HepG2 (cell line): ENCODE measurements around the gene PTTG1. TPM values are rescaled to one million over a fixed set of nuclear protein-coding genes. Genes with fewer than 3 reads are reported as not detected.

ENCODE experiments used
- CREB1 ChIP-seq, 2 experiments: fragments of 450-650 bp in 1 of 2; IDR thresholded peaks; 2 replicates each; pipeline ENCODE4 v1.6.1; 2016 to 2017; ENCODE audit warnings: control low read depth in 1 of 2, mild to moderate bottlenecking in 1 of 2, missing compliant biosample characterization in 1 of 2, missing genetic modification characterization in 1 of 2
- FOXO4 ChIP-seq: sonication (generic); formaldehyde crosslinking; conservative IDR thresholded peaks from 2 replicates; pipeline ENCODE4 v1.8.1; 2023; ENCODE audit warnings: missing genetic modification reagents
- HNF4A ChIP-seq: sonication (generic); formaldehyde crosslinking; IDR thresholded peaks from 2 replicates; pipeline ENCODE4 v1.4.0; 2020; ENCODE audit warnings: missing genetic modification reagents
- JUN ChIP-seq: sonication (generic); formaldehyde crosslinking; IDR thresholded peaks from 2 replicates; pipeline ENCODE4 v1.4.0; 2020; ENCODE audit warnings: mild to moderate bottlenecking, missing genetic modification reagents
- PRPF4 ChIP-seq: fragments of 200-400 bp; formaldehyde crosslinking; IDR thresholded peaks from 2 replicates; pipeline ENCODE4 v1.6.1; 2016; ENCODE audit warnings: low read length, low read depth; ENCODE audit not compliant: poor library complexity, severe bottlenecking
- RFX5 ChIP-seq: IDR thresholded peaks from 2 replicates; pipeline ENCODE4 v1.6.1; 2011; ENCODE audit warnings: low read depth, low read length, improper control_type of control experiment
- RNF219 ChIP-seq: sonication (generic); formaldehyde crosslinking; IDR thresholded peaks from 2 replicates; pipeline ENCODE4 v1.5.0; 2020; ENCODE audit warnings: mild to moderate bottlenecking, missing genetic modification reagents
- SALL2 ChIP-seq: sonication (generic); formaldehyde crosslinking; IDR thresholded peaks from 2 replicates; pipeline ENCODE4 v1.8.1; 2023; ENCODE audit warnings: mild to moderate bottlenecking, missing genetic modification reagents, inconsistent platforms
- ZFAT ChIP-seq: sonication (generic); formaldehyde crosslinking; conservative IDR thresholded peaks from 2 replicates; pipeline ENCODE4 v1.8.1; 2023; ENCODE audit warnings: missing genetic modification reagents, inconsistent platforms
- ZNF20 ChIP-seq: sonication (generic); formaldehyde crosslinking; IDR thresholded peaks from 2 replicates; pipeline ENCODE4 v1.4.0; 2020; ENCODE audit warnings: mild to moderate bottlenecking, moderate library complexity, missing genetic modification reagents
- ZNF230 ChIP-seq: sonication (generic); formaldehyde crosslinking; IDR thresholded peaks from 2 replicates; pipeline ENCODE4 v1.4.0; 2020; ENCODE audit warnings: mild to moderate bottlenecking, missing genetic modification reagents
- ZNF44 ChIP-seq: sonication (generic); formaldehyde crosslinking; IDR thresholded peaks from 2 replicates; pipeline ENCODE4 v1.5.1; 2020; ENCODE audit warnings: mild to moderate bottlenecking, missing genetic modification reagents
- ZNF576 ChIP-seq: sonication (generic); formaldehyde crosslinking; IDR thresholded peaks from 2 replicates; pipeline ENCODE4 v1.4.0; 2020; ENCODE audit warnings: mild to moderate bottlenecking, missing genetic modification reagents
- ZNF792 ChIP-seq: IDR thresholded peaks from 2 replicates; pipeline ENCODE4 v1.6.1; 2016
- ZNF83 ChIP-seq: sonication (generic); formaldehyde crosslinking; IDR thresholded peaks from 2 replicates; pipeline ENCODE4 v1.4.0; 2020; ENCODE audit warnings: missing genetic modification reagents, mild to moderate bottlenecking, borderline replicate concordance
- polyA plus RNA-seq, 8 experiments: library from polyadenylated mRNA; depleted of rRNA in 3 of 8; stranded (reverse) in 7 of 8; unstranded in 1 of 8; fragments of >200 nt; fragmentation: Illumina TruSeq in 4 of 8; extraction: Trizol in 4 of 8; gene quantifications; 2 replicates each; pipeline versions ENCODE4 v1.2.1 to v1.2.3, GENCODE V29; 2011 to 2016; ENCODE audit warnings: low read depth in 4 of 8, missing spikeins in 1 of 8, mixed read lengths in 1 of 8; ENCODE audit not compliant: insufficient read depth in 1 of 8
- total RNA-seq, 5 experiments: library from RNA; depleted of rRNA; stranded (reverse); fragments of >200 nt; fragmentation: Illumina TruSeq; extraction: Trizol; gene quantifications; 2 replicates each; pipeline ENCODE4 v1.2.3, GENCODE V29; 2016; ENCODE audit warnings: low read depth in 1 of 5
- TF ChIP-seq, protein P1 (sequence below): sonication (generic); formaldehyde crosslinking; IDR thresholded peaks from 2 replicates; pipeline ENCODE4 v1.5.1; 2020; ENCODE audit warnings: missing genetic modification reagents, mild to moderate bottlenecking, borderline replicate concordance
- TF ChIP-seq, protein P2 (sequence below): IDR thresholded peaks from 2 replicates; pipeline ENCODE4 v1.6.1; 2016; ENCODE audit warnings: low read depth, control low read depth

Gene PTTG1
- total and polyA plus RNA-seq, 2 of the 13 experiments (the other 11 are each of a cell fraction or from before 2014, with no cell fraction given) = 102 to 161 TPM

DNA sequence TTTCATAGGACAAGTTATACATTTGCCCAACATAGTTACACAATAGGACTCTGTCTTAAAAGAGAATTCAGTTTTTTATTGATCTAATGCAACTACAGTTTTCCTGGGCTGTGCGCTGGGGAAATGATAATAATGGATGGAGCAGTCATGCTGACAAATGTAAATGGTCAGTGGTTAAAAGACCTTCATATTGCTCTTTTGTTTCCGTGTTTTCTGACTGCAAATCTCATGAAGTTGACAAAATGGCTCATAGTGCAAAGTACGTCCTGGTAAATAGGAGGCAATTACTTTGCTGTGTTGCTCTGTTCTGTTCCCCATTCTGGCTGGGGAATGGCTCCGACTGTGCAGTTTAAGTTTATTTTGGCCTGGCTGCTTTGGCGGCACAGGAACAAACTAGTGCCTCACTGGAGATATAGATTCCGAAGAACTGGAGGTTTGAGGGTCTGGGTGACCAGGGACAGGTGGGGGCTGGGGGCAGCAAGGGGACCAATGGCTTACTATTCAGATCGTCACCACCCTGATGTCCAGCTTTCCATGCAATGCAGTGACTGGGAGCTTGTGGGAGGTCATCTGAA is 54.3 kb downstream of the PTTG1 start (continued):
- TF ChIP-seq RNF219 (CRISPR knock-in tag) = no peak
- TF ChIP-seq ZNF230 = no peak
- TF ChIP-seq ZFAT (CRISPR knock-in tag) = no peak
- TF ChIP-seq HNF4A (CRISPR knock-in tag) = peak; percentile 98
- no peak for TF ChIP-seq ZNF44
- no peak for TF ChIP-seq PRPF4
- peak; percentile 20; the same call in 1 of the 2 replicates for TF ChIP-seq RFX5
- TF ChIP-seq CREB1 (IDR thresholded peaks at IDR 0.05) = no peak
- TF ChIP-seq CREB1 (CRISPR knock-in tag; IDR thresholded peaks at IDR 0.05) = peak; percentile 73
- TF ChIP-seq, protein P1, sequence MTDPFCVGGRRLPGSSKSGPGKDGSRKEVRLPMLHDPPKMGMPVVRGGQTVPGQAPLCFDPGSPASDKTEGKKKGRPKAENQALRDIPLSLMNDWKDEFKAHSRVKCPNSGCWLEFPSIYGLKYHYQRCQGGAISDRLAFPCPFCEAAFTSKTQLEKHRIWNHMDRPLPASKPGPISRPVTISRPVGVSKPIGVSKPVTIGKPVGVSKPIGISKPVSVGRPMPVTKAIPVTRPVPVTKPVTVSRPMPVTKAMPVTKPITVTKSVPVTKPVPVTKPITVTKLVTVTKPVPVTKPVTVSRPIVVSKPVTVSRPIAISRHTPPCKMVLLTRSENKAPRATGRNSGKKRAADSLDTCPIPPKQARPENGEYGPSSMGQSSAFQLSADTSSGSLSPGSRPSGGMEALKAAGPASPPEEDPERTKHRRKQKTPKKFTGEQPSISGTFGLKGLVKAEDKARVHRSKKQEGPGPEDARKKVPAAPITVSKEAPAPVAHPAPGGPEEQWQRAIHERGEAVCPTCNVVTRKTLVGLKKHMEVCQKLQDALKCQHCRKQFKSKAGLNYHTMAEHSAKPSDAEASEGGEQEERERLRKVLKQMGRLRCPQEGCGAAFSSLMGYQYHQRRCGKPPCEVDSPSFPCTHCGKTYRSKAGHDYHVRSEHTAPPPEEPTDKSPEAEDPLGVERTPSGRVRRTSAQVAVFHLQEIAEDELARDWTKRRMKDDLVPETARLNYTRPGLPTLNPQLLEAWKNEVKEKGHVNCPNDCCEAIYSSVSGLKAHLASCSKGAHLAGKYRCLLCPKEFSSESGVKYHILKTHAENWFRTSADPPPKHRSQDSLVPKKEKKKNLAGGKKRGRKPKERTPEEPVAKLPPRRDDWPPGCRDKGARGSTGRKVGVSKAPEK (CRISPR knock-in tag) = no peak
- no peak for TF ChIP-seq FOXO4
- TF ChIP-seq ZNF792 (CRISPR knock-in tag) = no peak; the same call in 1 of the 2 replicates
- peak; percentile 72; the same call in 1 of the 2 replicates for TF ChIP-seq JUN
- TF ChIP-seq, protein P2, sequence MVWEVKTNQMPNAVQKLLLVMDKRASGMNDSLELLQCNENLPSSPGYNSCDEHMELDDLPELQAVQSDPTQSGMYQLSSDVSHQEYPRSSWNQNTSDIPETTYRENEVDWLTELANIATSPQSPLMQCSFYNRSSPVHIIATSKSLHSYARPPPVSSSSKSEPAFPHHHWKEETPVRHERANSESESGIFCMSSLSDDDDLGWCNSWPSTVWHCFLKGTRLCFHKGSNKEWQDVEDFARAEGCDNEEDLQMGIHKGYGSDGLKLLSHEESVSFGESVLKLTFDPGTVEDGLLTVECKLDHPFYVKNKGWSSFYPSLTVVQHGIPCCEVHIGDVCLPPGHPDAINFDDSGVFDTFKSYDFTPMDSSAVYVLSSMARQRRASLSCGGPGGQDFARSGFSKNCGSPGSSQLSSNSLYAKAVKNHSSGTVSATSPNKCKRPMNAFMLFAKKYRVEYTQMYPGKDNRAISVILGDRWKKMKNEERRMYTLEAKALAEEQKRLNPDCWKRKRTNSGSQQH = no peak
- TF ChIP-seq ZNF576 = no peak
- peak; percentile 83 for TF ChIP-seq SALL2 (CRISPR knock-in tag)
- no peak for TF ChIP-seq ZNF20
- no peak for TF ChIP-seq ZNF83 (CRISPR knock-in tag)
